Measurements from ENCODE around the gene RPS6KA2. TPM values are rescaled to one million over a fixed set of nuclear protein-coding genes. Genes with fewer than 3 reads are reported as not detected.

Gene RPS6KA2
- total and polyA plus RNA-seq, 9 donors: 24.4 to 75.5 (median 48.1) TPM

DNA sequence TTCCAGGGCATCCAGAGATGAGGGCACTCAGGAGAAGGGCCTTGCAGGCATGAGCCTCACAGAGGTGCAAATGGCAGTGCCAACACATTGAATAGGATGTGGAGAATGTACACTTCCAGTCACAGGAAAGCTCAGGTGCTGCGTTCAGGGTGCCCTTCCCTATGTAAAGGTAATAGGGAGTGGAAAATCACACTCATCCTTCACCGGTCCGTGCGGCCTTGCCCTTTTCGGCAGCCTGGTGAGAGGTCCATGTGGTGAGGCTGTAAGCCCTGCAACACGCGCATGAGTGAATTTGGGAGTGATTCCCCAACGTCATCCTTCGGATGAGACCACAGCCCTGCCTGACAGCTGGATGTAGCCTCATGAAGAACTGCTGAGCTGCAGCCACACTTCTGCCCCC lies 43.0 kb upstream of the RPS6KA2 start:
- TF ChIP-seq POLR2A (IDR thresholded peaks at IDR 0.05) (no peak), EP300 (IDR thresholded peaks at IDR 0.05) (no peak)
- TF ChIP-seq, protein P1, sequence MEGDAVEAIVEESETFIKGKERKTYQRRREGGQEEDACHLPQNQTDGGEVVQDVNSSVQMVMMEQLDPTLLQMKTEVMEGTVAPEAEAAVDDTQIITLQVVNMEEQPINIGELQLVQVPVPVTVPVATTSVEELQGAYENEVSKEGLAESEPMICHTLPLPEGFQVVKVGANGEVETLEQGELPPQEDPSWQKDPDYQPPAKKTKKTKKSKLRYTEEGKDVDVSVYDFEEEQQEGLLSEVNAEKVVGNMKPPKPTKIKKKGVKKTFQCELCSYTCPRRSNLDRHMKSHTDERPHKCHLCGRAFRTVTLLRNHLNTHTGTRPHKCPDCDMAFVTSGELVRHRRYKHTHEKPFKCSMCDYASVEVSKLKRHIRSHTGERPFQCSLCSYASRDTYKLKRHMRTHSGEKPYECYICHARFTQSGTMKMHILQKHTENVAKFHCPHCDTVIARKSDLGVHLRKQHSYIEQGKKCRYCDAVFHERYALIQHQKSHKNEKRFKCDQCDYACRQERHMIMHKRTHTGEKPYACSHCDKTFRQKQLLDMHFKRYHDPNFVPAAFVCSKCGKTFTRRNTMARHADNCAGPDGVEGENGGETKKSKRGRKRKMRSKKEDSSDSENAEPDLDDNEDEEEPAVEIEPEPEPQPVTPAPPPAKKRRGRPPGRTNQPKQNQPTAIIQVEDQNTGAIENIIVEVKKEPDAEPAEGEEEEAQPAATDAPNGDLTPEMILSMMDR (IDR thresholded peaks at IDR 0.05): no peak
- H3K27ac ChIP-seq: no peak overlapping the region
- H3K36me3 ChIP-seq: no peaks in the 10 kb centered on the region
- H3K4me3 ChIP-seq: no peak overlapping the region
- intact Hi-C loops (cut with DNase I): no loop called here
- no peaks in the 10 kb centered on the region for H3K9me3 ChIP-seq
- H3K4me1 ChIP-seq (ENCODE audit: insufficient read depth): no peaks in the 10 kb centered on the region
- no peak for DNase-seq
- no peaks in the 10 kb centered on the region for H3K27me3 ChIP-seq
- WGBS, 3 donors: 92 to 98% (median 97%) methylated on average over 9 of the region's 9 CpGs

DNA sequence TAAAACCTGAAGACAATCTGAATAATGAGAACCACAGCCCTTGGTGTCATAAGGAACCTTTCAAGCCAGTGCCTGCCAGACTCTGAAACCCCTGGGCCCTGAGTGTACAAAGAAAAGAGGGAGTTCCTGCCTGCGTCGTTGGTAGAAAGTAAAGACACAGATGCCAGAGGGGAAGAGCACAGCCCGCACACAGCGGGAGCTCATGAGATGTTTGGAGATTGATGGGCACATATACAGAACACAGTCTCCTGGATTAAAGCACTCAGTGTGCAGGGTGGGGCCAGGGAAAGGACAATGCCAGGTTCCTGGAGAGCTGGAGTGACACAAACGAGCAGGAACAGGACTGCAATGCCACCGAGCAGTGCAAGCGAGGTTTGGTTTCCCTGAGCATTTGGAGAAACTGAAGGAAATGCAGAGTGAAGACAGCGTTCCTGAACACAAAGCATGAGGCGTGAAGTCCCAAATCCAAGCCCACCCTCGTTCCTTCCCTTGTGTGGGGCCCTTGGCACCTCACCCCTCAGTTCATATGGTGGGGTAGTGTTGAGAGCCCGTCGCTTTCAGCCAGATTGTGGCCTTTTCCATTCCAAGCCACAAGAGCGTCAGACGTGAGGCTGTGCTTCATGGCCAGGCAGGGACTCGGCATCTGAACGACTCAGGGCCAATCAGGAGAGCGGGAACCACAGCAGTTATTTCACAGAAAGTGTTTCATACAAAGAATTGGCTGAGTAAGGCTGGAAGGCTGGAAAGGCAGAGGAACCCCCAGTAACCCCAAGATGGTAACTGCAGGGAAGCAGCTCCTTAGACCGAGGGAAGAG lies 41.0 kb upstream of the RPS6KA2 start:
- intact Hi-C loops (cut with DNase I): no loop called here
- Histone ChIP-seq H3K27me3 (no peaks in the 10 kb centered on the region), H3K4me3 (no peak overlapping the region), H3K4me1 (ENCODE audit: insufficient read depth) (no peaks in the 10 kb centered on the region), H3K36me3 (no peaks in the 10 kb centered on the region), H3K27ac (no peak overlapping the region), H3K9me3 (no peaks in the 10 kb centered on the region)
- TF ChIP-seq POLR2A (IDR thresholded peaks at IDR 0.05): no peak
- no peak for TF ChIP-seq EP300 (IDR thresholded peaks at IDR 0.05)
- TF ChIP-seq, protein P1 (IDR thresholded peaks at IDR 0.05): no peak
- 86 to 89% (median 87%) methylated on average over 18 of the region's 18 CpGs for WGBS, 3 donors
- DNase-seq: no peak

DNA sequence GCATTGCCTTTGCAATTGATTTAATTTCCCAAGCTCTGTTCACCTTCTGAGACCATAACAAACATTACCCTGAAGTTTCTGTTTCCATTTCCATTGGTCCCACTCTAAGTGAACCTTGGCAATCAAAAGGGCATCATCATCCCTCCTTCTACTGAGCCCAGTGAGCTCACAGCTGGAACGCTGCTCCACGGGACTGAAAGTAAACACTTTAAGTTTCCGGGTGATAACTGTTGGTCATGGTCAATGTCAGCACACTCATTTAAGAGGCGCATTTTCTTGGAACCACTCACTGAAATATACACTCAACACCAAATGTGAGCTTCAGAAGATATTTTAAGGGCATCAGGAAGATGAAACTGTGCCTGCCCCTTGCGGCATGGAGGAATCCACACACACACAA lies 37.1 kb upstream of the RPS6KA2 start:
- intact Hi-C loops (cut with DNase I): no loop called here
- no peaks in the 10 kb centered on the region for H3K27me3 ChIP-seq
- no peak overlapping the region for H3K27ac ChIP-seq
- no peak for DNase-seq
- no peaks in the 10 kb centered on the region for H3K9me3 ChIP-seq
- H3K4me3 ChIP-seq: no peak overlapping the region
- no peaks in the 10 kb centered on the region for H3K36me3 ChIP-seq
- TF ChIP-seq, protein P1 (IDR thresholded peaks at IDR 0.05): no peak
- TF ChIP-seq EP300 (IDR thresholded peaks at IDR 0.05): no peak
- TF ChIP-seq POLR2A (IDR thresholded peaks at IDR 0.05): no peak
- WGBS, 3 donors: 12 to 44% (median 25%) methylated on average over 5 of the region's 5 CpGs
- no peaks in the 10 kb centered on the region for H3K4me1 ChIP-seq (ENCODE audit: insufficient read depth)

DNA sequence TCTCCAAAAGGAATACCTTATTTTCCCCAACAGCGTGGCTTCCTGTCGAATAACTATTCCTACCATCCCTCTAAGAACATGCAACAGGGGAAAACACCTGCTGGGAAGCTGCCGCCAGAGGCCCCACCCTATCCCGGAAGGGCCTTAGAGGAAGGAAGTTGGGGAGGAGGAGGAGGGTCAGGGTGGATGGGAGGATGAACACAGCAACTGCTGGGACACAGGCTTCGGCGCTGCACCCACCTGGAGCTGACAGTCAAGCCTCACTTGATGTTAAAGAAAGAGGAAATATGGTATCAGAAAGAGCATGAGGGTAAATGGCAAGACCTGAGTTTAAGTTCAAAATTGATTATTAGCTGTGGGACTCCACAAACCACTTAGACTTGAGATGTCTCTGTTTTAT lies 36.5 kb upstream of the RPS6KA2 start:
- no peaks in the 10 kb centered on the region for H3K27me3 ChIP-seq
- 78 to 83% (median 81%) methylated on average over 6 of the region's 6 CpGs for WGBS, 3 donors
- intact Hi-C loops (cut with DNase I): no loop called here
- no peaks in the 10 kb centered on the region for H3K36me3 ChIP-seq
- TF ChIP-seq, protein P1 (IDR thresholded peaks at IDR 0.05): no peak
- no peak for TF ChIP-seq EP300 (IDR thresholded peaks at IDR 0.05)
- TF ChIP-seq POLR2A (IDR thresholded peaks at IDR 0.05): no peak
- H3K4me1 ChIP-seq (ENCODE audit: insufficient read depth): no peaks in the 10 kb centered on the region
- no peaks in the 10 kb centered on the region for H3K9me3 ChIP-seq
- no peak overlapping the region for H3K4me3 ChIP-seq
- no peak overlapping the region for H3K27ac ChIP-seq
- DNase-seq: no peak
